Hippocampal formation (tissue), 2 donors: Measurements from ENCODE around the gene STXBP5L.
"Not testable (repeated sequence)": the region's sequence is repeated elsewhere in the genome, so short reads cannot be mapped to it uniquely, and the experiment has no call there.

Experiments
- DNase-seq, 2 donors: peaks; one replicate each; lab custom pipeline; 2025; lab: John Stamatoyannopoulos, UW

The STXBP5L gene

GRCh38 chr3:121431726-121432517 is 523.9 kb downstream of the STXBP5L start:
- DNase-seq: no peak

DNA sequence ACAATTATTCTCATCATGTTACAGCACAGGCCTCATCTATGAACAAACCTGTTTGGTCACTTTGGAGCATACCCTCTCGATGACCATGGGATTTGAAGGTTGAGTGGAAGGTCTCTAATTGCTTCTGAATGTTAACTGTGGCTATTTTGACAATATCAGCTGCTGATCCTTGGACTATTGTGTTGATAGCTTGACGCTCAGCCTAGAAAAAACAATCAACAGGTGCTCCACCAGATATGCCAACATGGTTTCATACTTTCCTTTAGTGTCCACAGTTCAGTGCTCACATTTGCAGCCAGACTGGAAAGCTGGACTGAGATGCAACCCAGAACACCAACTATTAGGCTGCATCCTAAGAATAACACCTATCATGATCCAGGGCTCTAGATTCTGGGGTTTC is 528.1 kb downstream of the STXBP5L start:
- DNase-seq: no peak

DNA sequence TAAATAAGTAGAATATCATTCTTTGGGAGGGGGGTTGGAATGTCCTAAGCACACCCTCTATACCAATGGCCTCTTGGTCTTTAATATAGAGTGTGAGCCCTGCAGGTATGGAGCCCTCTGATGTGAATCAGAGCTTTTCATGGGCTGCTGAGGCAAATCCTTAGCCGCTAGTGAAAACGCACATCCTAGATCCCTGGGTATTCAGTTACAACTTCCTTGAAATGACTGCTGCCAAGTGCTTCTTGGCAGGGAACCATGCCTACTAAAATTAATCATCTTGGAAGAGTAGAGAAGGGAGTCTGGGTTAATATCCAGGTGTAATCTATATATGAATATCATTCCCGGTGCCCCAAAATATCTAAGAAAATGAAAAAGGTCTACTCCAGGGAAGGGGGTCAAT is 528.6 kb downstream of the STXBP5L start:
- no peak for DNase-seq

DNA sequence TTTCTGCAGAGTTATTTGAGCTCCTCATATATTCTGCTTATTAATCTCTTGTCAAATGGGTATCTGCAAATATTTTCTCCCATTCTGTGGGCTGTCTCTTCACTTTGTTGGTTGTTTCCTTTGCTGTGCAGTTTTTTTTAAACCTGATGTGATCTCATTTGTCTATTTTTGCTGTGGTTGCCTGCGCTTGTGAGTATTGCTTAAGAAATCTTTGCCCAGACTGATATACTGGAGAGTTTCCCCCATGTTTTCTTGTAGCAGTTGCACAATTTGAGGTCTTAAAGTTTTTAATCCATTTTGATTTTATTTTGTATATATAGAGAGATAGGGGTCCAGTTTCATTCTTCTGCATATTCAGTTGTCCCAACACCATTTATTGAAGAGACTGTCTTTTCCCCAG is 535.5 kb downstream of the STXBP5L start:
- no peak for DNase-seq

DNA sequence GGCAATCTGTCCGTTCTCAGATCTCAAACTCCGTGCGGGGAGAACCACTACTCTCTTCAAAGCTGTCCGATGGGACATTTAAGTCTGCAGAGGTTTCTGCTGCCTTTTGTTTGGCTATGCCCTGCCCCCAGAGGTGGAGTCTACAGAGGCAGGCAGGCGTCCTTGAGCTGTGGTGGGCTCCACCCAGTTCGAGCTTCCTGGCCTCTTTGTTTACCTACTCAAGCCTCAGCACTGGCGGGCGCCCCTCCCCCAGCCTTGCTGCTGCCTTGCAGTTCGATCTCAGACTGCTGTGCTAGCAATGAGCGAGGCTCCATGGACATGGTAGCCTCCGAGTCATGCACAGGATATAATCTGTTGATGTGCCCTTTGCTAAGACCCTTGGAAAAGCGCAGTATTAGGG is 543.7 kb downstream of the STXBP5L start:
- not testable (repeated sequence) for DNase-seq

GRCh38 chr3:121462565-121462964 is 554.6 kb downstream of the STXBP5L start:
- DNase-seq: no peak

DNA sequence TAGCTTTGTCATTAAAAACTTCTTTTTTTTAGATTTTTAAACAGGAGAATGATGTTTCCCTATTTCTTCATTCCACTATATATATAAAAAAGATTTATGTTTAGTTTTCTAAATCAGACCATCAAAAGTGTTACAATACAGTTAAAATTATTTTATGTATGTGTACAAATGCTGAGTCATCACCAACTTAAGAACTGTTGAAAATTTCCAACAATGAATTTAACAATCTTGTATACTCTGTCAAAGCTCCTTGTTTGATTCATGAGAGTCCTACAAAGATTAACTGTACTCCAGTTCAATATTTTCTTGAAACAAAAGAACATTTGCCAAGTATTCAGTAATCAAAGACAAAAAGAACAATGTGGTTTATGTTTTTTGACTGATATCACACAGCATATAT is 555.7 kb downstream of the STXBP5L start:
- DNase-seq: no peak

- no peak for DNase-seq
These were observed 559.1 kb downstream of the STXBP5L start for GRCh38 chr3:121467085-121467484.

GRCh38 chr3:121473001-121473400 is 565.0 kb downstream of the STXBP5L start:
- DNase-seq: no peak
